Choroid plexus epithelial cell (primary cell): ENCODE measurements around the gene RASSF10.

Experiments
- DNase-seq: peaks from one replicate; pipeline ENCODE4 v3.0.0-alpha.2; 2010; ENCODE audit warnings: low read depth
- H3K4me3 ChIP-seq: 2 replicates; pipeline ENCODE4 v1.5.1; 2011; ENCODE audit warnings: low read depth, mild to moderate bottlenecking, control low read depth, low read length, moderate library complexity
- CTCF ChIP-seq: conservative IDR thresholded peaks from 2 replicates; pipeline ENCODE4 v1.5.1; 2011; ENCODE audit warnings: low read depth, mild to moderate bottlenecking, control low read depth, inconsistent platforms, low read length, moderate library complexity

The RASSF10 gene

DNA sequence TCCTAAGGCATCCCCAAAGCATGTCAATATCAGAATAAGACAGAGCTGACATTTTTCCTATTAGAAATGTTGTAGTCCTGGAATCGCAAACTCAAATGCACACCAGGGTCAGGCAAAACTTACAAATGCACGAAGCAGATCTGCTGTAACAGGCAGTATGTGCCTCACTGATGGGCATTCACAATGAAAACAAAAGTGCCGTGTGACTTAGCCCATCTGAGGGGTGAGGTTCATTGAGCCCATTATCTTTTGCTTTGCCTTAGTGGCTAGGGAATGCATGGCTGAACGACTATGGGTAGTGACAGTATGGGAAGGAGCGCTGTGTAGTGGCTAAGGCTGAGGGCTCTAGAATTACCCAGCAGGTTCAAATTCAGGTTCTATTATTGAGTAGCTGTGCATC, 43.1 kb upstream of the RASSF10 start:
- DNase-seq: no peak

GRCh38 chr11:12968101-12968500, 41.0 kb upstream of the RASSF10 start:
- TF ChIP-seq CTCF: no peak

More for the DNA sequence above, 43.1 kb upstream of the RASSF10 start:
- H3K4me3 ChIP-seq: no peak overlapping the region
- TF ChIP-seq CTCF: no peak

DNA sequence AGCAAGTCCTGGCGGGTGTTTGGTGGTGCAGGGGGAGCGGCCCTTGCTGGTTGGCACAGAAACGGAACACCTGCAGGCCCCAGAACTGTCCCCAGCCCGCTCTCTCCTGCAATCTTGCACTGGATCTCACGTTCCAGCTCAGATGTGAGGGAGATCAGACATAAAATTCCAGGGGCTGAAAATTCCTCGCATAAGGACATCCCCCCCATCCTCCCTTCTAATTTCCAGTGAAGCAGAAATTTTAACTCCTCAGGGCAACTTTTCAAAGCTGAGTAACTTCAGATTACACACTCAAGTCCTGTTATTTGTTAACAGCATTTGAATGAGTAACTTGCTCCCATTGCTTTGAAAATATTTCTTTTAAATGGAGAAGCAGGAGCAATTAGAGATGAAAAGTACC, 40.3 kb upstream of the RASSF10 start:
- no peak for DNase-seq
- no peak for TF ChIP-seq CTCF
- no peak overlapping the region for H3K4me3 ChIP-seq

More at GRCh38 chr11:12968101-12968500, 41.0 kb upstream of the RASSF10 start:
- H3K4me3 ChIP-seq: no peak overlapping the region
- DNase-seq: no peak

GRCh38 chr11:12971955-12972354, 37.2 kb upstream of the RASSF10 start:
- TF ChIP-seq CTCF: no peak
- no peak overlapping the region for H3K4me3 ChIP-seq
- no peak for DNase-seq

GRCh38 chr11:12973528-12974181, 35.5 kb upstream of the RASSF10 start:
- peak; percentile 33 for DNase-seq
- H3K4me3 ChIP-seq: no peak overlapping the region
- peak; percentile 24 for TF ChIP-seq CTCF

DNA sequence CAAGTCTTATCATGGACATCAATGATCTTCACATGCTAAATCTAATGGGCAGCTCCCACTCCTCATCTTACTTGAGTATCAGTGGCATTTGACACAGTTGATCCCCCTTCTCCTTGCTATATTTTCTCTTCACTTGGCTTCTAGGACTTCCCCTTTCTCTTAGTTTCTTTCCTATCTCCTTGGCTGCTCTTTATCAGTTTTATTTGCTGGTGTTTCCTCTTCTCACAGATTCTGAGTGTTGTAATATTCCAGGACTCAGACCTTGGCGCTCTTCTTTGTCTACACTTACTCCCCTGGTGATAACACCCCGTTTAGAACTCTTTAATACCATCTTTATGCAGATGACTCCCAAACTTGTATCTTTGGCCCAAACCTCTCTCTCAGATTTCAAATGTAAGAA, 33.9 kb upstream of the RASSF10 start:
- no peak for DNase-seq
- TF ChIP-seq CTCF: no peak
- no peak overlapping the region for H3K4me3 ChIP-seq
